Tibial artery (tissue), 4 donors: ENCODE data around the gene TRIP6.

Source experiments
- DNase-seq, 2 donors: peaks; one replicate each; pipeline ENCODE4 v3.0.0-alpha.2; 2019
- H3K27ac ChIP-seq, 2 donors: fragments of 200-600 bp; sonication (generic) in 1 of 2; 1 replicate in 1 of 2; 2 replicates in 1 of 2; pipeline ENCODE4 v1.5.1; 2018 to 2019; ENCODE audit warnings: mild to moderate bottlenecking in 1 of 2
- H3K27me3 ChIP-seq, 2 donors: fragments of 200-600 bp; sonication (generic) in 1 of 2; one replicate each; pipeline versions ENCODE4 v1.5.1 to v1.6.0; 2016 to 2019
- H3K36me3 ChIP-seq, 3 donors: fragments of 200-600 bp; sonication (generic) in 2 of 3; one replicate each; pipeline ENCODE4 v1.5.1; 2016 to 2019; ENCODE audit warnings: mild to moderate bottlenecking in 2 of 3
- H3K4me1 ChIP-seq, 4 donors: fragments of 200-600 bp; sonication (generic) in 2 of 4; 1 replicate in 3 of 4; 2 replicates in 1 of 4; pipeline ENCODE4 v1.5.1; 2016 to 2019
- H3K4me3 ChIP-seq, 2 donors: fragments of 200-600 bp; sonication (generic) in 1 of 2; 1 replicate in 1 of 2; 2 replicates in 1 of 2; pipeline ENCODE4 v1.5.1; 2018 to 2019; ENCODE audit warnings: mild to moderate bottlenecking in 2 of 2
- H3K9me3 ChIP-seq, 3 donors: fragments of 200-600 bp; sonication (generic) in 1 of 3; one replicate each; pipeline ENCODE4 v1.5.1; 2016 to 2019
- intact Hi-C: fragments of 100-400 bp; cut with DNase I; formaldehyde crosslinking; loops from one replicate; pipeline ENCODE4 v1.15.0; 2023; ENCODE audit warnings: low total_unique reads
- TF ChIP-seq, protein P1 (sequence below), 2 experiments: fragments of 200-600 bp in 1 of 2; fragments of 450-650 bp in 1 of 2; IDR thresholded peaks; one replicate each; pipeline ENCODE4 v1.5.1; 2017 to 2019; ENCODE audit warnings: antibody characterized with exemption in 2 of 2, mild to moderate bottlenecking in 1 of 2, moderate library complexity in 1 of 2

TRIP6 gene

DNA sequence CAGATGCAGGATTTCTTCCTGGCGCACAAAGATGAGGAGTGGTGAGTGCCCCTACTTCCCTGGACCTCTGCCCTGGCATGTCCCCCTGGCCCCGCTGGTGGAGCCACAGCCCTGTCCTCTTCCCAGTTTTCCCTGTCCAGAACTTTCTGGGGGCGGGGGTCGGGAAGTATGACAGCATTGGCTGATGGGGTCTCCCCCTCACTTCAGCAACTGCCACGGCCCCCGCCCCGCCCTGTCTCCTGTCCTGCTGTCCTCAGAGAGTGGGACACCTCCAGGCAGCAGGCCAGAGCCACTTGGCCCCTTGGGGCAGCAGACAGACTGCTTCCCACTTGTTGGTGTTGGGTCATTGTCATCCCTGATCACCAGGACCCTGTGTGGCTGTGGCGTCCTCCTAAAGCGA is 15.0 kb downstream of the TRIP6 start:
- Histone ChIP-seq H3K4me1 (peaks cover 0 to 20% (median 12%) of the 10 kb centered on the region in 4 donors), H3K36me3 (peaks cover 69 to 90% (median 81%) of the 10 kb centered on the region in 3 donors), H3K27ac (no peak overlapping the region), H3K9me3 (no peaks in the 10 kb centered on the region), H3K4me3 (no peak overlapping the region), H3K27me3 (no peaks in the 10 kb centered on the region)
- intact Hi-C loops, result no loop called here
- TF ChIP-seq, protein P1, sequence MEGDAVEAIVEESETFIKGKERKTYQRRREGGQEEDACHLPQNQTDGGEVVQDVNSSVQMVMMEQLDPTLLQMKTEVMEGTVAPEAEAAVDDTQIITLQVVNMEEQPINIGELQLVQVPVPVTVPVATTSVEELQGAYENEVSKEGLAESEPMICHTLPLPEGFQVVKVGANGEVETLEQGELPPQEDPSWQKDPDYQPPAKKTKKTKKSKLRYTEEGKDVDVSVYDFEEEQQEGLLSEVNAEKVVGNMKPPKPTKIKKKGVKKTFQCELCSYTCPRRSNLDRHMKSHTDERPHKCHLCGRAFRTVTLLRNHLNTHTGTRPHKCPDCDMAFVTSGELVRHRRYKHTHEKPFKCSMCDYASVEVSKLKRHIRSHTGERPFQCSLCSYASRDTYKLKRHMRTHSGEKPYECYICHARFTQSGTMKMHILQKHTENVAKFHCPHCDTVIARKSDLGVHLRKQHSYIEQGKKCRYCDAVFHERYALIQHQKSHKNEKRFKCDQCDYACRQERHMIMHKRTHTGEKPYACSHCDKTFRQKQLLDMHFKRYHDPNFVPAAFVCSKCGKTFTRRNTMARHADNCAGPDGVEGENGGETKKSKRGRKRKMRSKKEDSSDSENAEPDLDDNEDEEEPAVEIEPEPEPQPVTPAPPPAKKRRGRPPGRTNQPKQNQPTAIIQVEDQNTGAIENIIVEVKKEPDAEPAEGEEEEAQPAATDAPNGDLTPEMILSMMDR (IDR thresholded peaks at IDR 0.05), result no peak
- no peak for DNase-seq

- peaks cover 72 to 91% (median 89%) of the 10 kb centered on the region in 3 donors for H3K36me3 ChIP-seq
- TF ChIP-seq, protein P1 (IDR thresholded peaks at IDR 0.05), result no peak
- no peaks in the 10 kb centered on the region for H3K27me3 ChIP-seq
- intact Hi-C loops, result no loop called here
- no peaks in the 10 kb centered on the region for H3K9me3 ChIP-seq
- no peak for DNase-seq
- no peak overlapping the region for H3K4me3 ChIP-seq
- H3K27ac ChIP-seq, result no peak overlapping the region
- H3K4me1 ChIP-seq, result peaks cover 0 to 16% (median 7%) of the 10 kb centered on the region in 4 donors
Measured at GRCh38 chr7:100882785-100883526, 15.8 kb downstream of the TRIP6 start.

- intact Hi-C loops, result no loop called here
- TF ChIP-seq, protein P1 (IDR thresholded peaks at IDR 0.05), result no peak
Measured at GRCh38 chr7:100884736-100885439, 17.7 kb downstream of the TRIP6 start.

DNA sequence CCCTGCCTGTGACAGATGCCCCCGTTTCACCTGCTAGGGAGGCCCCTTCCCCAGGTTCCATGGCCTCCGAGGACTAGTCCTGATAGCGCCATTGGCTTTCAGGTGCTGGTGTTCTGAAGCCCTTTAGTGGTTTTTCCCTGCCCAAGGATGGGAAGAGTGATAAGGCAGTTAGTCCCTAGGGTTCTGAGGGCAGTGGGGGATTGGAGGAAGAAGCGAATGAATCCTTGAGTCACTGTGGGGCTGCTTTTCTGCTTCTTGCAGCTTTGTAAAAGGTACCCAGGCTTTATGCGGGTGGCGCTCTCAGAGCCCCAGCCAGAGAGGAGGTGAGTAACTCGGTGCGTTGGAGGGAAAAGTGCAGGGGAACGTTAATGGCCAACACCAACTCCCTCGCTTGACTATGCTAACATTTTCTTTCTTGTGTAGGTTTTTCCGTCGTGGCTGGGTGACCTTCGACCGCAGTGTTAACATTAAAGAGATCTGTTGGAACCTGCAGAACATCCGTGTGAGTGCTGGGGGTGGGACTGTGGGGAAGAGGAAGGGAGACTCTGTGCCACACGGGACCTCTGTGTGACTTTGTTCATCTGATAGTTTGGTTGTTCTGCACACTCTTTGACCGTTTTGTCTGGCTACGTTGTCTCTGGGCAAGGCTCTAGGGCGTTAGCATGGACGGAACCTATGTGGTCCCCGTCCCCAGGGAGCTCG is 18.4 kb downstream of the TRIP6 start:
- H3K27me3 ChIP-seq, result no peaks in the 10 kb centered on the region
- H3K4me3 ChIP-seq, result no peak overlapping the region
- TF ChIP-seq, protein P1 (IDR thresholded peaks at IDR 0.05), result no peak
- no peak for DNase-seq
- peaks cover 5 to 23% (median 18%) of the 10 kb centered on the region in 4 donors for H3K4me1 ChIP-seq
- no peak overlapping the region for H3K27ac ChIP-seq
- peaks cover 75 to 84% (median 79%) of the 10 kb centered on the region in 3 donors for H3K36me3 ChIP-seq
- intact Hi-C loops, result no loop called here
- no peaks in the 10 kb centered on the region for H3K9me3 ChIP-seq

More at GRCh38 chr7:100884736-100885439, 17.7 kb downstream of the TRIP6 start:
- Histone ChIP-seq H3K27me3 (no peaks in the 10 kb centered on the region), H3K27ac (no peak overlapping the region), H3K36me3 (peaks cover 76 to 88% (median 85%) of the 10 kb centered on the region in 3 donors), H3K4me1 (peaks cover 5 to 18% (median 13%) of the 10 kb centered on the region in 4 donors), H3K9me3 (no peaks in the 10 kb centered on the region), H3K4me3 (no peak overlapping the region)
- no peak for DNase-seq

DNA sequence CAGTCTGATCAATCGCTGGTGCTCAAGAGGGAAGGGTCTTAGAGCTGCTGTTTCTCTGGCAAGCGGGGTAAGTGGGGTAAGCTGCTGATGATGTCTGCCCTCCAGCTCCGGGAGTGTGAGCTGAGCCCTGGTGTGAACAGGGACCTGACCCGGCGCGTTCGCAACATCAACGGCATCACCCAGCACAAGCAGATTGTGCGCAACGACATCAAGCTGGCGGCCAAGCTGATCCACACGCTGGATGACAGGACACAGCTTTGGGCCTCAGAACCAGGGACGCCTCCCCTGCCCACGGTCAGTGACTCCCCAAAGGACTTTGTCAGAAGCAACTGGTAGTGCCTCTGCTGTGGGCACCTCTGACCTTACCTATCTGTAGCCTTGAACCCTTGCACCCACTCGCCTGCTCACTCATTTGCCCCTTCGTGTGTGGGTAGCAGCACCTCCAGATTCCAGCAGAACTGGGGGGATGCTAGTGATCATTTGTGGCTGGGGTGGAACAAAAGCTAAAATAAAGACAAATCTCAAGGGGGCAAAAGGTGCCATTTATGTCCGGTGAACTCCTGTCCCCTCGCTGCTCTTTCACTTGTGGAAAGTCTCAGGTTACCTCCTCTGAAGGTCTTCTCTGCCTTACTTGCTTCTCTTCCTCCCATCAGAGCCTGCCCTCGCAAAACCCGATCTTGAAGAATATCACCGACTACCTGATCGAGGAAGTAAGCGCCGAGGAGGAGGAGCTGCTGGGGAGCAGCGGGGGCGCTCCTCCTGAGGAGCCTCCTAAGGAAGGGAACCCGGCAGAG is 19.2 kb downstream of the TRIP6 start:
- H3K27me3 ChIP-seq, result no peaks in the 10 kb centered on the region
- H3K36me3 ChIP-seq, result peaks cover 68 to 76% (median 74%) of the 10 kb centered on the region in 3 donors
- no peak overlapping the region for H3K27ac ChIP-seq
- H3K4me1 ChIP-seq, result peaks cover 5 to 31% (median 25%) of the 10 kb centered on the region in 4 donors
- H3K4me3 ChIP-seq, result no peak overlapping the region
- intact Hi-C loops, result no loop called here
- no peak for DNase-seq
- TF ChIP-seq, protein P1 (IDR thresholded peaks at IDR 0.05), result no peak
- H3K9me3 ChIP-seq, result no peaks in the 10 kb centered on the region
